ENCODE data around the gene AGXT. TPM values are rescaled to one million over a fixed set of nuclear protein-coding genes. Genes with fewer than 3 reads are reported as not detected.
A peak's percentile ranks its signal among the peaks of the same experiment; 100 is the strongest.
"Not testable (repeated sequence)": the region's sequence is repeated elsewhere in the genome, so short reads cannot be mapped to it uniquely, and the experiment has no call there.

Gene AGXT
- total RNA-seq, 2 donors from 2014 or later = 1.9 to 6.1 TPM

DNA sequence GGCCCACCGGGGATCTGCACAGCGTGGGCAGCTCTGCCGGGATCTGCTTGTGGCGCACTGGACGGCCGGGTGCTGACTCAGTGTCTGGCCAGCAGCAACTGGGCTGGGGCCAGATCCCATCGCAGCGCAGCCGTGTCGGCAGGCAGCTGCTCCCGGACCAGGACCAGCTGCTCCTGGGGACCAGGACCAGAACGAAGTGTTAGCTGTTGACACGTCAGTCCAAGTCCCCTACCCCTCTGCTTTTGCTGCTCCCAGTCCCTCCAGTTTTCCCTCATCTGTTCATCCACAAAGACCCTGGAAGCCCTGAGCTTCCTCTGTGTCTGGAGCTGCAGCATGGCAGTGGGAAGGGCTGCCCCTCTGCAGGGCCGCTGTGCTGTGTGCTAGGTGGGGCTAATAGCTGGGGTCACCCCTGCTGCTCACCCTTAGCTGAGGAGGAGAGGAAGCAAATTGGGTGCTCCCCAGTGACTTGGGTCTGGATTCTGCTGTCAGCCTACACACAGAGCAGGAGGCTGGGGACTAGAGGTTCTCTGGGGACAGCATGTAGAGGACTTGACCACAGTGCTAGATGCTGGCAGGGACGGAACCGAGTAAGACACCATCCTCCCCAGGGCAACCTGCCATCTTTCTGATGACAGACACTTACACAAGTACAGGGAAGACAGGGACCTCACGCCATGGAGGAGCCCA, 31.7 kb upstream of the AGXT start:
- Histone ChIP-seq H3K4me1 (no peaks in the 10 kb centered on the region), H3K4me3 (no peak overlapping the region), H3K9me3 (no peaks in the 10 kb centered on the region), H3K27ac (no peak overlapping the region), H3K27me3 (no peaks in the 10 kb centered on the region), H3K9ac (ENCODE audit: low read depth in 2 of 2, low read length in 2 of 2) (no peak overlapping the region), H3K36me3 (no peaks in the 10 kb centered on the region)
- DNase-seq = no peak
- intact Hi-C loops (cut with DNase I) = no loop called here
- TF ChIP-seq, protein P1, sequence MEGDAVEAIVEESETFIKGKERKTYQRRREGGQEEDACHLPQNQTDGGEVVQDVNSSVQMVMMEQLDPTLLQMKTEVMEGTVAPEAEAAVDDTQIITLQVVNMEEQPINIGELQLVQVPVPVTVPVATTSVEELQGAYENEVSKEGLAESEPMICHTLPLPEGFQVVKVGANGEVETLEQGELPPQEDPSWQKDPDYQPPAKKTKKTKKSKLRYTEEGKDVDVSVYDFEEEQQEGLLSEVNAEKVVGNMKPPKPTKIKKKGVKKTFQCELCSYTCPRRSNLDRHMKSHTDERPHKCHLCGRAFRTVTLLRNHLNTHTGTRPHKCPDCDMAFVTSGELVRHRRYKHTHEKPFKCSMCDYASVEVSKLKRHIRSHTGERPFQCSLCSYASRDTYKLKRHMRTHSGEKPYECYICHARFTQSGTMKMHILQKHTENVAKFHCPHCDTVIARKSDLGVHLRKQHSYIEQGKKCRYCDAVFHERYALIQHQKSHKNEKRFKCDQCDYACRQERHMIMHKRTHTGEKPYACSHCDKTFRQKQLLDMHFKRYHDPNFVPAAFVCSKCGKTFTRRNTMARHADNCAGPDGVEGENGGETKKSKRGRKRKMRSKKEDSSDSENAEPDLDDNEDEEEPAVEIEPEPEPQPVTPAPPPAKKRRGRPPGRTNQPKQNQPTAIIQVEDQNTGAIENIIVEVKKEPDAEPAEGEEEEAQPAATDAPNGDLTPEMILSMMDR (IDR thresholded peaks at IDR 0.05) = no peak

DNA sequence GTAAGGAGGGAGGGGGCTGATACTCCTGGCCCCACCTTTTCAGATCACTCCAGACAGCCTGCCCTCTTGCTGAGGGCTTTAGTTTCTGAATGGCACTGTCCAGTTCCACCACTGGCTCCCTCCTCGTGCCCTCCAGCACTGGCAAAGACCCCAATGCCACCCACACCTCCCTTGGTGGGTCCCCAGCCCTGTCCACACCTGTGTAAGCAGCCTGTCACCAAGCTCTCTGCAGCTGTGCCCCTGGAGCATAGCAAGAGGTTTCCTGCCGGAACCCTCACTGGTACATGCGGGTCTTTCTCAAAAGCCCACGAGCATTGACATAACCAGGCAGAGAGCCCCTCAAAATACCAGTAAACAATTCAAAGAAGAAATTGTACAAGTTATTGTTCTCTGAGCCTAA, 31.0 kb upstream of the AGXT start:
- Histone ChIP-seq H3K36me3 (no peaks in the 10 kb centered on the region), H3K4me3 (no peak overlapping the region), H3K9me3 (no peaks in the 10 kb centered on the region), H3K27me3 (no peaks in the 10 kb centered on the region), H3K4me1 (no peaks in the 10 kb centered on the region), H3K9ac (ENCODE audit: low read depth in 2 of 2, low read length in 2 of 2) (no peak overlapping the region), H3K27ac (no peak overlapping the region)
- no peak for DNase-seq
- intact Hi-C loops (cut with DNase I) = no loop called here
- TF ChIP-seq, protein P1 (IDR thresholded peaks at IDR 0.05) = no peak

DNA sequence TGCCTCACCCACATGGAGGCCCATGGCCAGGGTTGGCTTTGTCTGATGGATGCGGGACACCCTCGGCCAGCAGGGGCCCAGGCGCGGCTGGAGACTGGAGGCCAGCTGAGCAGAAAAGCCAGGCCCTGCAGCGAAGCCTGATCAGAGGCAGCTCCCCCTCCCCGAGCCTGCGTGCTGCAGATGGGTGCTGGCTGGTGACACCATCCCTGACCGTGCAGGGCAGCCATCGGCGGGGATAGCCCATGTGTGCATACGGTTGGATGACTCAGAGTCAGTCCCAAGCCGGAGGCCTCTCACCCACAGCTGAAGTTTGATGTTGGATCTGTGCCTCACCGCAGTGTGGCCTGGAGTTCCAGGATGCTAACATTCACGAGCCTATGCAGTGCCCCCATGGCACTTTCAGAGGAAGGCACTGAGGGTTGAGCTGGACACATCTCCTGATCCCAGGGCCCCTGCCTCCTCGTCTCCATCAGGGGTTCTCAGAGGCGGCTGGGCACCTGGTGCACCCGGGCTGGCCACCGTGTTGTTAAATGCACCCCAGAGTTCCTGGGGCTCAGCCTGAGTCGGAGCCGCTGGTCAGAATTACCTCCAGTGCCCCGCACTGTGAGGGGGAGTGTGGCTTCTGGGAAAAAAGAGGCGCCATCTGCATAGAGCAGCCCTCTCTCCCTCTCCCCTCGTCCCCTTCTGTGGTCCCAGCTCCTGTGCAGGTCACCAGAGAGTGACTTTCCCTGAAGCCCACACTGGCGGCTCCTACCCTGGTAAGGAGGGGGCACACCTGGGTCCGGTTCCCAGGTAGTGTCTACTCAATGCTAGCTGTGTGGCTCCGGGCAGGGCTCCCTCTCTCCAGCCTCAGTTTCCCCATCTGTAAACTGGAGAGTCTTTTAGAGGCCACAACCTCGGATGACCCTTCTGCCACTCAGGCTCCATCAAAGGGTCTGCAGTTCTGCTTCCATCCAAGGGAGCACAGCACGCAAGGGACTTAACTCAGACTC, 29.2 kb upstream of the AGXT start:
- DNase-seq = no peak
- Histone ChIP-seq H3K4me1 (no peaks in the 10 kb centered on the region), H3K9me3 (no peaks in the 10 kb centered on the region), H3K27me3 (no peaks in the 10 kb centered on the region), H3K27ac (no peak overlapping the region), H3K9ac (ENCODE audit: low read depth in 2 of 2, low read length in 2 of 2) (no peak overlapping the region), H3K4me3 (no peak overlapping the region), H3K36me3 (no peaks in the 10 kb centered on the region)
- TF ChIP-seq, protein P1 (IDR thresholded peaks at IDR 0.05) = no peak
- intact Hi-C loops (cut with DNase I) = no loop called here

DNA sequence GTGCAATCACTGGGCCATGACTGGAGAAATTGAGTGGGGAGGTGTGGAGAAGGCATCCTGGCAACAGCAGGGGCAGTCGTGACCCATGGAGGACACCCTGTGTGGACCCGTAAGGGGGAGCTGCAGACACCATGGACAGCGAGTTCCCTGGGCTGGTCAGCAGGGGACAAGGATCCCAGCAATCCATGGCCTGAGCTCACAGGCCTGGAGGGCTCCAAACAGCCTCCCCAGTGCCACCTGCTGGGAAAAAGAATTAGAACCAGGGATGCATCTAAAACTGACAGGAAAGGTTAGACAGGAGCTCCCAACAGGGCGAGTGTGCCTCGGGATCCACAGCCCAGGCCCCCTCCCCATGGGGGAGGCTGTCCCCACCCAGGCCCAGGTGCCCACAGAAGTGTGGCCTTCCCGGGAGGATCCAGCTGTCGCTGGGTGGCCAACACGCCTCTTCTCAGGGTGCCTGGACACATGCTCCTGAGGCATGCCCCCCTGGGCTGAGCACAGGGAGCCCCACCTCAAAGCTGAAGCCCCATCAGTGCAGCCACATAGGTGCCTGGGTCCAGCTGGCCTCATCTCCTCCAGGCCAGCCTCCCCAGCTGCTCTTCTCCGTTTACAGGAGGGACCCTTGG, 28.1 kb upstream of the AGXT start:
- Histone ChIP-seq H3K4me1 (no peaks in the 10 kb centered on the region), H3K27me3 (no peaks in the 10 kb centered on the region), H3K36me3 (no peaks in the 10 kb centered on the region), H3K27ac (no peak overlapping the region), H3K4me3 (no peak overlapping the region), H3K9me3 (no peaks in the 10 kb centered on the region), H3K9ac (ENCODE audit: low read depth in 2 of 2, low read length in 2 of 2) (no peak overlapping the region)
- peak; percentile 54 for DNase-seq
- intact Hi-C loops (cut with DNase I) = no loop called here
- TF ChIP-seq, protein P1 (IDR thresholded peaks at IDR 0.05) = peak; percentile 45

DNA sequence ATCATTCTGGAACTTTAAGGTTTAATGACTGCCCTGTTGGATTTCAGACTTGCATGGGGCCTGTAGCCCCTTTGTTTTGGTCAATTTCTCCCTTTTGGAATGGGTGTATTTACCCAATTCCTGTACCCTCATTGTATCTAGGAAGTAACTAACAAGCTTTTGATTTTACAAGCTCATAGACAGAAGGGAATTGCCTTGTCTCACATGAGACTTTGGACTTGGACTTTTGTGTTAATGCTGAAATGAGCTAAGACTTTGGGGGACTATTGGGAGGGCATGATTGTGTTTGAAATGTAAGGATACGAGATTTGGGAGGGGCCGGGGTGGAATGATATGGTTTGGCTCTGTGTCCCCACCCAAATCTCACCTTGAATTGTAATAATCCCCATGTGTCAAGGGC, 22.3 kb upstream of the AGXT start:
- H3K27ac ChIP-seq; H3K36me3 ChIP-seq; H3K9me3 ChIP-seq; H3K9ac ChIP-seq (ENCODE audit: low read depth in 2 of 2, low read length in 2 of 2); intact Hi-C loops (cut with DNase I); H3K4me1 ChIP-seq; H3K4me3 ChIP-seq; H3K27me3 ChIP-seq; DNase-seq: not testable (repeated sequence)

All from colonic mucosa (tissue), 4 donors.